ENCODE measurements around the gene KRTAP15-1.
A peak's percentile ranks its signal among the peaks of the same experiment; 100 is the strongest.

Gene KRTAP15-1

GRCh38 chr21:30486180-30486579, 46.1 kb downstream of the KRTAP15-1 start:
- intact Hi-C loops (cut with DNase I) = no loop called here

GRCh38 chr21:30487336-30487735, 47.3 kb downstream of the KRTAP15-1 start, which contains the start of gene KRTAP19-2:
TSS of gene KRTAP19-2 (minus strand) at chr21:30487436. CDS start at chr21:30487348, 88 bp downstream.
- no peak for DNase-seq
- intact Hi-C loops (cut with DNase I) = no loop called here

More at GRCh38 chr21:30486180-30486579, 46.1 kb downstream of the KRTAP15-1 start:
- DNase-seq = peak in 1 of 10 donors; percentile 30
